SKM-1 (cell line): ENCODE results near the gene PCNX2.
A peak's percentile ranks its signal among the peaks of the same experiment; 100 is the strongest.

Experiments used
- DNase-seq: peaks from one replicate; lab custom pipeline; 2025; ENCODE audit not compliant: unreplicated experiment; lab: John Stamatoyannopoulos, UW

PCNX2 gene

DNA sequence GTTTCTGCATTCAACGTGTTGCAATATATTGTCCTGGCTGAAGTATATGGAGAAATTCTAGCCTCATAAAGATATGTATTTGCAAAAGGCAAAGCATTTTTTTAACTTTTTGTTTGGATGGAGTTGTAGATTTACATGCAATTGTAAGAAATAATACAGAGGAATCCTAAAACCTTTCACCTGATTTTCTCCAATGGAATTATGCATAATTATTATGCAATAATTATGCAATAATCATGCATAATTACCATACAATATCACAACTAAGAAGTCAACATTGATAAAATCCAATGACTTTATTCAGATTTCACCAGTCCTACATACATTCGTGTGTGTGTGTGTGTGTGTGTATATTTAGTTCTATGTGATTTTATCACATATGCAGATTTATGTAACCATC lies 24.5 kb upstream of the PCNX2 start:
- DNase-seq: no peak

GRCh38 chr1:233319272-233319671 lies 23.7 kb upstream of the PCNX2 start:
- no peak for DNase-seq

DNA sequence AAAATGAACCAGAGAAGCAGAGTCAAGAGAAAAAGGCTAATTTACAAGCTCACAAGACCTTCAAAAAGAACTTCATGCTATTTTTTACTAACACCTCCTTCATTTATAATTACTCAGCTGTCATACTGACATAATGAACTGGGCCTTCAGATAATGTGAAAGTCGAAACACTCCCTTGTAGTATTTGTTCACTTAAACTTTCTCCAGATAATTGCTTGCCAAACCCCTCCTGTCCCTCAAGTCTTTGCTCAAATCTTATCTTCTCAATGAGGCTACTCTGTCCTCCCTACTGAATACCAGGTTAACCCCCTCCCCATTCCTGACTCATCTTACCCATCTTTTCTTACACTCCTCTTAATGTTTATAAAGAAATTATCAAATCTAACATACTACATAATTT lies 20.9 kb upstream of the PCNX2 start:
- no peak for DNase-seq

GRCh38 chr1:233315718-233316301 lies 20.3 kb upstream of the PCNX2 start:
- no peak for DNase-seq

- no peak for DNase-seq
Observed at GRCh38 chr1:233313434-233314155, 18.1 kb upstream of the PCNX2 start.

- DNase-seq: peak; percentile 52
Observed at GRCh38 chr1:233304489-233305102, 9.1 kb upstream of the PCNX2 start.

GRCh38 chr1:233300326-233300725 lies 4.8 kb upstream of the PCNX2 start:
- no peak for DNase-seq

- no peak for DNase-seq
Observed at GRCh38 chr1:233299450-233299849, 3.9 kb upstream of the PCNX2 start.

DNA sequence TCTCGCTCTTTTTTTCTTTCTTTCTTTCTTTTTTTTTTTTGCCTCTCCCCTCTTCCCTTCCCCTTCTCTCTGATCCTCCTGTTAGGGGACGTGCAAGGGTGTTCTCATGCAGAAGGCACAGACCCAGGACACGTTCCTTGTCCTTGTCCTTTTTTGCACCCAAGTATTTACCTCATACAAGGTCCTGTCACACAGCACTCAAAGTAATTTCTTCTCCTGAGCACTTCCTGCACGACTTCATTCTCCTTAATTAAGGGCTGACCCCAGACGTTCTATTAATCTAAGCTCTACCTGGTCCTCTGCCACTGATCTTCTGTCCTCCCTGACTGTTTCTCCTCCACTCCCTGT lies 424 bp upstream of the PCNX2 start:
- DNase-seq: no peak

DNA sequence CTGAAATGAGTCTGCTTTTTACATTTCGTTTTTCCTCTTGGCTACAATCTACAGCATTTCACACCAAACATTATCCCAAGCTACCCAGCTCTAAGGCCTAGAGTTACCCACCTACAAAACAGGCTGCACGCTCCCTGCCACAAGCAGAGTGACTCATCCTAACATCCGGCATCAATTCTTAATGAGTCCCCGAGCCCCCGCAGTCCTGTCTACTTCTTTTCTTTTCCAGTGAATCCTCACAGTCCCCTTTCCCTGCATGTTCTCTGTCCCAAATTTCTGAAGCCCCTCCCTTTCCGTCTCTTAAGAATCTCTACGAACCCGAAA lies 650 bp downstream of the PCNX2 start:
- peak; percentile 36 for DNase-seq

DNA sequence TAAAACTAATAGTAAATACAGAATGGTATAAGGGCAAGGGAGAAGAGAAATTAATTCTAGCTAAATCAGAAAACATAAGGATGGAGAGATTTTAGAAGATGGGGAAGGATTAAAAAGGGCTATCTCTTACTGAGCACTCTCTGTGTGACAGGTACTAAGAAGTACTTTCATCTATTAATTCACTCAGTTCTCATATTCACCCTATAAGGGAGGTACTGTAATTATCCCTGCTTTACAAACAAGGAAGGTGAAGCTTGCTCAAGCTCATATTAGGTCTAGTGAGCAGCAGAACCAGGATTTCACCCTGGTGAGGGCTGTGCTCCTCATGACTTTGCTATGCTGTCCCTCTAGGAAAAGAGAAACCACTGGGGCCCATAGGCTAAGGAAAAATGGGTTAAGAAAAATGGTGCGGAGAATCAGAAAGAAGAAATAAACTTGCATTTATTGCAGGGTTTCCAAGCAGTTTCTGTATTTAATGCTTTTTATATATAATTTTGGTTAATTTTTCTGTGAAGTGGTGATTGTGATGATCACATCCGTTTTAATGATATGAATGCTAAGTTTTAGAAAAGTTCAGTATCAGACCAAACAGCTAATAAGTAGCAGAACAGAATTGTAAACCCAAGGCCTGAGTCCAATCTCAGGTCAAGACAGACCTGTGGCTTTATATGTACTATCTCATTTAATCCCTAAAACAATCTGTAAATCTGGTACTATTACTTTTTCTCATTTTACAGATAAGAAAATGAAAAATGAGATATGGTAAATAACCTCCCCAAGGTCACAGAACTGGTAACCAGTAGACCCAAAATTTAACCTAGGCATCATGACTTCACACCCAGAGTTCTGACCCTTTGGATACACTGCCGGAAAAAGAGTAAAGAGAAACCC lies 1.7 kb downstream of the PCNX2 start:
- no peak for DNase-seq

GRCh38 chr1:233290396-233291034 lies 5.0 kb downstream of the PCNX2 start:
- no peak for DNase-seq

DNA sequence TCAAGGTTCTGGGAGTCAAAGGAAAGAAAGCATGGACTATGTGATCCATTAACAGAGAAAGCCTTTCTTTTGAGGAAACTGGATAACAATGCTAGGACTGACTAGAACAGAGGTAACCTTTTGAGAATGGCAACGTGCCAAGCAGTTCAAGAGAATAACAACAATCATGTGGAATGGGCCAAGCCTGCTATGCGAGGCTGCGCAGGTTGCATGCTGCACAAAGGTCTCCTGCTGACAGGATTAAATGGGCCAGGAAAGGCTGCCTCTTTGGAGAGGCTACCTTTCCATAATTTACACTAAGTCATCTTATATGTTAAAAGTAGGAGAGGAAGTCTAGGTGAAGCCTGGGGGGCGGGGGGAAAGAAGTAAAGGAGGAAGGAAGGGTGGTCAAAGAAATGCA lies 5.8 kb downstream of the PCNX2 start:
- no peak for DNase-seq

- no peak for DNase-seq
Observed at GRCh38 chr1:233282582-233282886, 13.0 kb downstream of the PCNX2 start.

DNA sequence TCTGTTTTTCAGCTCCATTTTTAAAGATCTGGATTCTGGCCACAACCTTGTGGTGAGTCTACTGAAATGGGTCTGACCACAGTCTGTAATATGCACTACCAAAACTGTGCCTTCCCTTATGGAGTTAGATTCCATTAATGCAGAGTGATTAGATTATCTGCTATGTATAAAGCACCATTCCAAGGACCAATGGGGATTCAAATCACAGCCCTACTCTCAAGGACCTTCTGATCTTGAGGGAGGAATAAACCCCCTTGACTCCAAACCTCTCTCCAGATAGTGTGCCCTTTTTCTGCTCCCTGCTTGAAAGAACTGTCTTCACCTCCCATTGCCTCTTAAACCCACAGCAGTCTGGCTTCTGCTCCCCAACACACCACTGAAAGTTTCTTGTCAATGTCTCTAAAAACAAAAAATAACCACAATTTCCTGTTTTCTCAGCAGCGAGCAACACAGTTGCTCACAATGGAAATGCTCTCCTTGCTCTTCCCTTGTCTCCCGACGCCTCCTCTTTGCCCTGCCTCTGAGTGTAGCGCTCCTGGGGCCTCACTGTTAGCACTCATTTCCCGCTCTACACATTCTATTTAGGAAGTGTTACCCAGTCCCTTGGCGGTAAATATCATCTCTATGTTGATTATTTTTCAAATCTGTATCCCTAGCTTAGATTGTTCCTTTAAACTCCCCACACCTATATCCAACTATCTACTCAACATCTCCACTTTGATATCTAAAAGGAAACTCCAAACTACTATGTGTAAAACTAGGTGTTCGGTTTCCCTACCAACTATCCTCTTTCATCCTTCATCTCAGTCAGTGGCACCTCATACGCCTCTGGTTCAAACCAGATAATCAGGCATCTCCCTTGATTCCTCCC lies 13.6 kb downstream of the PCNX2 start:
- no peak for DNase-seq

DNA sequence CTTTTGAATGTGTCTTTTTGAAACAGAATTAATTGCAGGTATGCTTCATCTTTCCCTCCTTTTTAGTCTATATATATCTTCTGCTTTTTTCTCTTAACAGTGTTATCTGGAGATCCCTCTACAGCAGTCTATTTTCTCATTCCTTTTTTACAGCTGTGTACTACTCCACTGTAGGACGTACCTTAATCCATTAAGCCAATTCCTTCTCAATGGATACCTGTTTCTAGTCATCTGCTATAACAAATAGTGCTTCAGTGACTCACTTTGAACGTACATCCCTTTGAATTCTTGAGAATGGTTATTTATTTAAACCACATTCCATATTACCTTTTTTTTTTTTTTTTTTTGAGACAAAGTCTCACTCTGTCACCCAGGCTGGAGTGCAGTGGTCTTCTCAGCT lies 15.6 kb downstream of the PCNX2 start:
- no peak for DNase-seq

DNA sequence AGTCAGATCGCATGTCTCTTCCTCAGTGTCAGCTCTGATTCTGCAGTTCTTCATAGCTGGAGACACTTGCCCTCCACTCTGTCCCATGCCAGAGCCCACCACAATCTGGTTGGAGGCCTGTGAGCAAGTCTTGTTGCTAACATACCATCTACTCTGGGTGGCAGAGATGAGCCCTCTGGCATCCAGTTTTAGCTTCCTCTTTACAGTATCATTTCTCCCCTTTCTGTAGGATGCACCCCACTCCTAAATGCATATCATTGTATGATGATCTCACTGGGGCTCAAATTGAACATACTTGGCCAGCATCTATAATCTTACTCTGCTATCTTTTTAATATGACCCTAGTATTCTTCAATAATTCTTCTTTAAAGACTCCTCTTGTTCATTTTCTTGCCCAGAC lies 16.9 kb downstream of the PCNX2 start:
- no peak for DNase-seq

DNA sequence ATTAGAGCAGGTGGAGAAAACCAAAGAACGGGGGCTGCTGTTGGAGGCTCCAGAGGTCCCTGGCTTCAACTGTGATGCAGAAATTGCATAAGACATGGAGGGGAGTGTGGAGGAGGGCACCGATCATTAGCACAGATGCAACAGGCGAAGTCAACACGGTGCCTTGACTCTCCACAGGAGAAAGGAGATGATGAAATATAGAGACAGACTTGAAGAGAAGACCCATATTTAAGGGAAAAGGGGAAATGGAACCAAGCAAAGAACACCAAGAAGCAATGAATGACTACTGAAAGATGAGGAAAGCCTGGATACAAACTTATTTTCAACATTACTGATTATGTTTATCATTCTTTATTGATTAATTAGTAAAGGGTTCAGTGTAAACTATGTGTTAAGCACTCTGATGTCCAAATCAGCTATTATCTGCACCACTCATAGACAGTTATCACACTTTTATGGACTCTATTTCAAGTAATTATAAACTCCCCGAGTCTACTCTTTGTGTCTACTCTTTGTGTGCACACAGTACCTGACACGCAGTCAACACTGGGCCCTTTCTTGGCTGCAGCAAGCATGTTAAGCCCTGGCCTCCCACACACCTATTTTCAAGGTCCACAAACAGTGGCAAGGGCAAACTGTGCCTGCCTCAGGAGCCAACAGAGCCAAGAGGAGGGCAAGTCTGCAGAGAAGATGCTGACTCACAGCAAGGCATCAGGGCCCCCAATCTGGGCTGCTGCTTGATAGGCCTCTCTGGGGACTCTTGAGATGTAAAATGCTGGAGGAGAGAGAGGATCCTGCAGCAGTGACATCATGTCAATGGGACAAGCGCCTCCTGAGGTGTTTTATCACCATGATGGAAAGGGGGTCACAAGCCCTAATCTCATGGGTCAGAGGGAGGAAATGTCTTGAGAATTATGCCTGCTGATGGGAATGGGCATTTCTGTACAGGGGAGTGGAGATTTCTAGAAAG lies 17.6 kb downstream of the PCNX2 start:
- DNase-seq: peak; percentile 92

GRCh38 chr1:233269656-233270055 lies 25.9 kb downstream of the PCNX2 start:
- no peak for DNase-seq
